NB4 (cell line): ENCODE results near the gene MYEOV.

ENCODE experiments used
- MYC ChIP-seq: IDR thresholded peaks from 2 replicates; pipeline ENCODE4 v1.6.1; 2011; ENCODE audit warnings: low read depth, low read length
- POLR2A ChIP-seq: IDR thresholded peaks from 2 replicates; pipeline ENCODE4 v1.6.1; 2011; ENCODE audit warnings: mild to moderate bottlenecking; ENCODE audit not compliant: insufficient read length; ENCODE audit errors: extremely low read depth
- TF ChIP-seq, protein P1 (sequence below): IDR thresholded peaks from one replicate; pipeline ENCODE4 v1.5.1; 2012; ENCODE audit warnings: low read depth, low read length
- TF ChIP-seq, protein P2 (sequence below): IDR thresholded peaks from 2 replicates; pipeline ENCODE4 v1.6.1; 2011; ENCODE audit warnings: low read depth, low read length

DNA sequence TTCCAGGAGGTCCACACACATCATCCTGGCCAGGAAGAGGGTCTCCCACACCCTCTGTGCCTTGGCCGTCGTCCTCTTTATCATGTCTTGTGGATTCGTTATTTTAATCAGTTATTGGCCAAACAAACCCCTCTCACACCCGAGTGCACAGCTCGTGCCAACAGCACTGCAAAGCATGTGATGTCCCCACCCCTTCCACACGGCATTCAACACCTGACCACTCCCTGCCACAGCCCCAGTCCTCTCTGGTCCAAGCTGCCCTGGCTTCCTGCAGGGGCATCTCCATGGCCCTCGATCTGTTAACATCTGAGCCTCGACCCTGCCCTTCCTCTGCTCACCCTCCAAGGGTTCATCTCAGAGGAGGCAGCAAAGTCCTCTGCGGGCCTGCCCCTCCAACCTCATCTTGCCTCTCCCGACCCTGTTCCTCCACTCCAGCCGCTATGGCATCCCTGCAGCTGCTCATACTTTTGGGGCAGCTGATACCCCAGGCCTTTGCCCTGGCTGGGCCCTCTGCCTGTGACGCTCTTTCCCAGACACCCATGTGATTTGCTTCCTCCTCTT lies 14.0 kb downstream of the MYEOV start:
- TF ChIP-seq, protein P1, sequence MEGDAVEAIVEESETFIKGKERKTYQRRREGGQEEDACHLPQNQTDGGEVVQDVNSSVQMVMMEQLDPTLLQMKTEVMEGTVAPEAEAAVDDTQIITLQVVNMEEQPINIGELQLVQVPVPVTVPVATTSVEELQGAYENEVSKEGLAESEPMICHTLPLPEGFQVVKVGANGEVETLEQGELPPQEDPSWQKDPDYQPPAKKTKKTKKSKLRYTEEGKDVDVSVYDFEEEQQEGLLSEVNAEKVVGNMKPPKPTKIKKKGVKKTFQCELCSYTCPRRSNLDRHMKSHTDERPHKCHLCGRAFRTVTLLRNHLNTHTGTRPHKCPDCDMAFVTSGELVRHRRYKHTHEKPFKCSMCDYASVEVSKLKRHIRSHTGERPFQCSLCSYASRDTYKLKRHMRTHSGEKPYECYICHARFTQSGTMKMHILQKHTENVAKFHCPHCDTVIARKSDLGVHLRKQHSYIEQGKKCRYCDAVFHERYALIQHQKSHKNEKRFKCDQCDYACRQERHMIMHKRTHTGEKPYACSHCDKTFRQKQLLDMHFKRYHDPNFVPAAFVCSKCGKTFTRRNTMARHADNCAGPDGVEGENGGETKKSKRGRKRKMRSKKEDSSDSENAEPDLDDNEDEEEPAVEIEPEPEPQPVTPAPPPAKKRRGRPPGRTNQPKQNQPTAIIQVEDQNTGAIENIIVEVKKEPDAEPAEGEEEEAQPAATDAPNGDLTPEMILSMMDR: no peak
- no peak for TF ChIP-seq POLR2A
- TF ChIP-seq, protein P2, sequence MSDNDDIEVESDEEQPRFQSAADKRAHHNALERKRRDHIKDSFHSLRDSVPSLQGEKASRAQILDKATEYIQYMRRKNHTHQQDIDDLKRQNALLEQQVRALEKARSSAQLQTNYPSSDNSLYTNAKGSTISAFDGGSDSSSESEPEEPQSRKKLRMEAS: no peak
- TF ChIP-seq MYC: no peak
